Ascending aorta (tissue), 2 donors: ENCODE measurements around the gene VSTM2L. TPM values are rescaled to one million over a fixed set of nuclear protein-coding genes. Genes with fewer than 3 reads are reported as not detected.

ENCODE experiments used
- DNase-seq, 2 donors: peaks; one replicate each; pipeline ENCODE4 v3.0.0-alpha.2; 2019; ENCODE audit warnings: low spot score in 2 of 2
- H3K27ac ChIP-seq, 2 donors: fragments of 200-600 bp; sonication (generic); one replicate each; pipeline ENCODE4 v1.5.1; 2016 to 2017; ENCODE audit warnings: mild to moderate bottlenecking in 1 of 2
- H3K27me3 ChIP-seq: fragments of 200-600 bp; sonication (generic); one replicate; pipeline ENCODE4 v1.5.1; 2017
- H3K36me3 ChIP-seq, 2 donors: fragments of 200-600 bp; sonication (generic); one replicate each; pipeline ENCODE4 v1.5.1; 2016
- H3K4me1 ChIP-seq, 2 donors: fragments of 200-600 bp; sonication (generic); one replicate each; pipeline ENCODE4 v1.5.1; 2016 to 2017; ENCODE audit warnings: mild to moderate bottlenecking in 1 of 2
- H3K4me3 ChIP-seq, 2 donors: fragments of 200-600 bp; sonication (generic); one replicate each; pipeline ENCODE4 v1.5.1; 2016 to 2017; ENCODE audit warnings: mild to moderate bottlenecking in 1 of 2
- H3K9me3 ChIP-seq, 2 donors: fragments of 200-600 bp; sonication (generic); one replicate each; pipeline ENCODE4 v1.5.1; 2016
- CTCF ChIP-seq, 3 experiments: fragments of 200-600 bp in 2 of 3; fragments of 450-650 bp in 1 of 3; sonication (generic) in 2 of 3; IDR thresholded peaks; one replicate each; pipeline ENCODE4 v1.5.1; 2016 to 2019; ENCODE audit warnings: antibody characterized with exemption in 3 of 3, mild to moderate bottlenecking in 1 of 3, moderate library complexity in 1 of 3
- intact Hi-C: fragments of 100-400 bp; cut with DNase I; formaldehyde crosslinking; loops from one replicate; pipeline ENCODE4 v1.15.1; 2023
- total RNA-seq: library from RNA; depleted of rRNA; stranded (reverse); fragments of >200 nt; gene quantifications from one replicate; pipeline ENCODE4 v1.1.0, GENCODE V29; 2016

Gene VSTM2L
- total RNA-seq, 1 donor from 2014 or later = 1.1 TPM

- H3K27ac ChIP-seq = peak overlapping the region; percentile 55 to 63
- no peaks in the 10 kb centered on the region for H3K9me3 ChIP-seq
- no peaks in the 10 kb centered on the region for H3K27me3 ChIP-seq
- no peak overlapping the region for H3K4me3 ChIP-seq
- TF ChIP-seq CTCF (IDR thresholded peaks at IDR 0.05) = no peak
- peaks cover 0 to 15% of the 10 kb centered on the region in 2 donors for H3K36me3 ChIP-seq
- H3K4me1 ChIP-seq = peaks cover 7 to 25% of the 10 kb centered on the region in 2 donors
- DNase-seq = no peak
- intact Hi-C loops = no loop called here
Observed at GRCh38 chr20:37986044-37986858, 83.3 kb downstream of the VSTM2L start.

GRCh38 chr20:37986873-37987601, 84.1 kb downstream of the VSTM2L start:
- intact Hi-C loops = no loop called here
- Histone ChIP-seq H3K4me1 (peaks cover 7 to 25% of the 10 kb centered on the region in 2 donors), H3K27ac (peak overlapping the region; percentile 55 to 63), H3K9me3 (no peaks in the 10 kb centered on the region), H3K27me3 (no peaks in the 10 kb centered on the region), H3K36me3 (peaks cover 0 to 12% of the 10 kb centered on the region in 2 donors), H3K4me3 (no peak overlapping the region)
- TF ChIP-seq CTCF (IDR thresholded peaks at IDR 0.05) = no peak
- DNase-seq = peak in 1 of 2 donors; percentile 82

GRCh38 chr20:37987602-37988290, 84.8 kb downstream of the VSTM2L start:
- no peak for TF ChIP-seq CTCF (IDR thresholded peaks at IDR 0.05)
- Histone ChIP-seq H3K36me3 (peaks cover 0 to 7% of the 10 kb centered on the region in 2 donors), H3K4me1 (peaks cover 7 to 27% of the 10 kb centered on the region in 2 donors), H3K4me3 (no peak overlapping the region), H3K27ac (peak overlapping the region; percentile 55 to 63), H3K9me3 (no peaks in the 10 kb centered on the region), H3K27me3 (no peaks in the 10 kb centered on the region)
- intact Hi-C loops = no loop called here
- DNase-seq = no peak

- intact Hi-C loops = no loop called here
- Histone ChIP-seq H3K4me1 (peaks cover 7 to 29% of the 10 kb centered on the region in 2 donors), H3K36me3 (peaks cover 0 to 7% of the 10 kb centered on the region in 2 donors), H3K4me3 (no peak overlapping the region), H3K27me3 (no peaks in the 10 kb centered on the region), H3K27ac (peak overlapping the region in 1 of 2 donors; percentile 55), H3K9me3 (no peaks in the 10 kb centered on the region)
- no peak for DNase-seq
- no peak for TF ChIP-seq CTCF (IDR thresholded peaks at IDR 0.05)
Observed at GRCh38 chr20:37988306-37988954, 85.5 kb downstream of the VSTM2L start.
